Measurements from ENCODE around the gene HTATIP2. TPM values are rescaled to one million over a fixed set of nuclear protein-coding genes. Genes with fewer than 3 reads are reported as not detected.
"Not testable (repeated sequence)": the region's sequence is repeated elsewhere in the genome, so short reads cannot be mapped to it uniquely, and the experiment has no call there.

Gene HTATIP2
- total RNA-seq, result 10 to 100 TPM; 49.8 to 54.6 TPM

- POLR2A ChIA-PET, result interaction anchor here (0.5 kb wide), 1 partner anchor 11 kb away, joined by 3 read pairs; no protein-coding TSS in a partner anchor
- CTCF ChIA-PET, result interaction anchor here (0.9 to 1.5 kb wide), 4 partner anchors 9 to 235 kb away, joined by 3 to 6 read pairs (median 3); no protein-coding TSS in a partner anchor
Measured at GRCh38 chr11:20363500-20364340, at the start of gene HTATIP2. TSS of gene HTATIP2 (plus strand) at chr11:20363714. CDS start at chr11:20364238, 524 bp downstream.

GRCh38 chr11:20315800-20316199 lies 47.7 kb upstream of the HTATIP2 start:
- POLR2A ChIA-PET, result no interaction called here

GRCh38 chr11:20321177-20321576 lies 42.3 kb upstream of the HTATIP2 start:
- POLR2A ChIA-PET, result no interaction called here
- CTCF ChIA-PET, result interaction anchor here (1.5 kb wide), 1 partner anchor 10 kb away, joined by 3 read pairs; no protein-coding TSS in a partner anchor

More at GRCh38 chr11:20315800-20316199, 47.7 kb upstream of the HTATIP2 start:
- CTCF ChIA-PET, result interaction anchor here (0.6 kb wide), 1 partner anchor 191 kb away, joined by 3 read pairs; no protein-coding TSS in a partner anchor

GRCh38 chr11:20327377-20327935 lies 36.1 kb upstream of the HTATIP2 start:
- CTCF ChIA-PET, result interaction anchor here (1.4 kb wide), 1 partner anchor 28 kb away, joined by 3 read pairs; no protein-coding TSS in a partner anchor
- POLR2A ChIA-PET, result no interaction called here

GRCh38 chr11:20336056-20336455 lies 27.5 kb upstream of the HTATIP2 start:
- CTCF ChIA-PET, result no interaction called here
- POLR2A ChIA-PET, result no interaction called here

GRCh38 chr11:20337526-20338154 lies 25.9 kb upstream of the HTATIP2 start:
- POLR2A ChIA-PET, result no interaction called here
- CTCF ChIA-PET, result no interaction called here

- POLR2A ChIA-PET, result no interaction called here
Measured at GRCh38 chr11:20342347-20343141, 21.0 kb upstream of the HTATIP2 start.

GRCh38 chr11:20351136-20351535 lies 12.4 kb upstream of the HTATIP2 start:
- CTCF ChIA-PET, result interaction anchor here (0.8 kb wide), 1 partner anchor 194 kb away, joined by 3 read pairs; no protein-coding TSS in a partner anchor
- POLR2A ChIA-PET, result no interaction called here

More at GRCh38 chr11:20342347-20343141, 21.0 kb upstream of the HTATIP2 start:
- CTCF ChIA-PET, result no interaction called here

- ChIA-PET POLR2A (no interaction called here), CTCF (interaction anchor here (1.4 to 4.8 kb wide), 3 partner anchors 219 to 258 kb away, joined by 3 to 35 read pairs (median 18); no protein-coding TSS in a partner anchor)
Measured at GRCh38 chr11:20351751-20352262, 11.7 kb upstream of the HTATIP2 start.

GRCh38 chr11:20353829-20354434 lies 9.6 kb upstream of the HTATIP2 start:
- POLR2A ChIA-PET, result no interaction called here
- CTCF ChIA-PET, result interaction anchor here (0.7 to 4.8 kb wide), 7 partner anchors 9 to 225 kb away, joined by 3 to 35 read pairs (median 4); partner anchors contain the start of gene HTATIP2

- POLR2A ChIA-PET, result interaction anchor here (0.6 kb wide), 1 partner anchor 15 kb away, joined by 4 read pairs; no protein-coding TSS in a partner anchor
- CTCF ChIA-PET, result interaction anchor here (0.8 to 4.8 kb wide), 6 partner anchors 8 to 227 kb away, joined by 3 to 35 read pairs (median 5); partner anchors contain the start of gene HTATIP2
Measured at GRCh38 chr11:20355221-20356219, 8.0 kb upstream of the HTATIP2 start.

GRCh38 chr11:20357150-20357549 lies 6.4 kb upstream of the HTATIP2 start:
- CTCF ChIA-PET, result interaction anchor here (1.2 kb wide), 1 partner anchor 229 kb away, joined by 3 read pairs; no protein-coding TSS in a partner anchor
- POLR2A ChIA-PET, result no interaction called here

- ChIA-PET CTCF (no interaction called here), POLR2A (no interaction called here)
Measured at GRCh38 chr11:20360650-20361049, 2.9 kb upstream of the HTATIP2 start.

GRCh38 chr11:20362481-20362880 lies 1.0 kb upstream of the HTATIP2 start:
- ChIA-PET POLR2A (no interaction called here), CTCF (interaction anchor here (1.5 kb wide), 1 partner anchor 8 kb away, joined by 6 read pairs; no protein-coding TSS in a partner anchor)

- POLR2A ChIA-PET, result no interaction called here
- CTCF ChIA-PET, result interaction anchor here (1.5 kb wide), 1 partner anchor 9 kb away, joined by 6 read pairs; no protein-coding TSS in a partner anchor
Measured at GRCh38 chr11:20363149-20363499, 390 bp upstream of the HTATIP2 start.

GRCh38 chr11:20364341-20364792 lies 853 bp downstream of the HTATIP2 start:
- POLR2A ChIA-PET, result interaction anchor here (0.5 kb wide), 1 partner anchor 12 kb away, joined by 3 read pairs; no protein-coding TSS in a partner anchor

GRCh38 chr11:20365465-20365864 lies 2.0 kb downstream of the HTATIP2 start:
- POLR2A ChIA-PET, CTCF ChIA-PET: not testable (repeated sequence)

More at GRCh38 chr11:20364341-20364792, 853 bp downstream of the HTATIP2 start:
- CTCF ChIA-PET, result interaction anchor here (0.9 to 1.2 kb wide), 3 partner anchors 23 to 236 kb away, joined by 3 read pairs; no protein-coding TSS in a partner anchor
